Mesenchymal stem cell (in vitro differentiated cells and primary cell): ENCODE measurements around the gene ADARB2.

Source experiments
- DNase-seq: peaks from one replicate; pipeline ENCODE4 v3.0.0-alpha.2; 2013
- H2AFZ ChIP-seq: one replicate; pipeline ENCODE4 v1.6.1; 2013; ENCODE audit warnings: low read depth, mild to moderate bottlenecking, control low read depth, inconsistent platforms, low read length, moderate library complexity
- H2AK5ac ChIP-seq: 2 replicates; pipeline ENCODE4 v1.6.1; 2013; ENCODE audit warnings: low read length, moderate library complexity, mild to moderate bottlenecking, inconsistent platforms; ENCODE audit not compliant: severe bottlenecking
- H2BK120ac ChIP-seq: one replicate; pipeline ENCODE4 v1.6.1; 2013; ENCODE audit warnings: low read depth, mild to moderate bottlenecking, inconsistent platforms, low read length, moderate library complexity
- H2BK12ac ChIP-seq, 2 experiments: one replicate each; pipeline ENCODE4 v1.6.1; 2013; ENCODE audit warnings: inconsistent platforms in 2 of 2, low read length in 2 of 2, mild to moderate bottlenecking in 2 of 2, moderate library complexity in 2 of 2, control low read depth in 1 of 2
- H2BK15ac ChIP-seq: one replicate; pipeline ENCODE4 v1.6.1; 2013; ENCODE audit warnings: mild to moderate bottlenecking, low read depth, inconsistent platforms; ENCODE audit not compliant: poor library complexity, severe bottlenecking
- H2BK5ac ChIP-seq: 2 replicates; pipeline ENCODE4 v1.6.1; 2013; ENCODE audit warnings: low read depth, mild to moderate bottlenecking, low read length, control low read depth, inconsistent platforms; ENCODE audit not compliant: poor library complexity, severe bottlenecking
- H3K14ac ChIP-seq, 2 experiments: one replicate each; pipeline ENCODE4 v1.6.1; 2013; ENCODE audit warnings: inconsistent platforms in 2 of 2, low read length in 2 of 2, control low read depth in 1 of 2, mild to moderate bottlenecking in 1 of 2, moderate library complexity in 1 of 2
- H3K18ac ChIP-seq, 2 experiments: one replicate each; pipeline ENCODE4 v1.6.1; 2013; ENCODE audit warnings: inconsistent platforms in 2 of 2, low read length in 2 of 2, control low read depth in 1 of 2, low read depth in 1 of 2, mild to moderate bottlenecking in 1 of 2
- H3K23ac ChIP-seq, 2 experiments: one replicate each; pipeline ENCODE4 v1.6.1; 2013; ENCODE audit warnings: inconsistent platforms in 2 of 2, low read length in 2 of 2, mild to moderate bottlenecking in 2 of 2, moderate library complexity in 2 of 2, control low read depth in 1 of 2
- H3K27ac ChIP-seq: 2 replicates; pipeline ENCODE4 v1.5.1; 2013; ENCODE audit warnings: mild to moderate bottlenecking, moderate library complexity, low read length, control low read depth, inconsistent platforms; ENCODE audit not compliant: poor library complexity, severe bottlenecking
- H3K27me3 ChIP-seq, 2 experiments: 2 replicates each; pipeline versions ENCODE4 v1.6.1 to v1.7.0; 2013; ENCODE audit warnings: low read length in 2 of 2, mild to moderate bottlenecking in 2 of 2, moderate library complexity in 2 of 2, control low read depth in 1 of 2, inconsistent platforms in 1 of 2; ENCODE audit not compliant: control insufficient read depth in 1 of 2, insufficient read depth in 1 of 2
- H3K36me3 ChIP-seq, 2 experiments: 2 replicates each; pipeline versions ENCODE4 v1.6.1 to v1.7.0; 2013; ENCODE audit warnings: low read length in 2 of 2, control low read depth in 1 of 2, inconsistent platforms in 1 of 2, low read depth in 1 of 2, mild to moderate bottlenecking in 1 of 2; ENCODE audit not compliant: insufficient read depth in 2 of 2, control insufficient read depth in 1 of 2
- H3K4ac ChIP-seq, 2 experiments: one replicate each; pipeline ENCODE4 v1.6.1; 2013; ENCODE audit warnings: inconsistent platforms in 2 of 2, low read length in 2 of 2, mild to moderate bottlenecking in 2 of 2, moderate library complexity in 2 of 2, control low read depth in 1 of 2, low read depth in 1 of 2
- H3K4me1 ChIP-seq: 2 replicates; pipeline ENCODE4 v1.6.1; 2013; ENCODE audit warnings: low read depth, low read length, control low read depth; ENCODE audit not compliant: control insufficient read depth, insufficient read depth
- H3K4me2 ChIP-seq: 2 replicates; pipeline ENCODE4 v1.6.1; 2013; ENCODE audit warnings: low read length, mild to moderate bottlenecking, inconsistent platforms; ENCODE audit not compliant: poor library complexity, severe bottlenecking
- H3K4me3 ChIP-seq, 2 experiments: 2 replicates each; pipeline versions ENCODE4 v1.5.1 to v1.7.0; 2013; ENCODE audit warnings: low read length in 2 of 2, mild to moderate bottlenecking in 2 of 2, control low read depth in 1 of 2, low read depth in 1 of 2; ENCODE audit not compliant: insufficient read depth in 1 of 2
- H3K79me1 ChIP-seq: replicated peaks from 2 replicates; pipeline ENCODE4 v1.6.1; 2013; ENCODE audit warnings: mild to moderate bottlenecking, control low read depth, low read length, inconsistent platforms; ENCODE audit not compliant: poor library complexity, severe bottlenecking
- H3K9ac ChIP-seq: 2 replicates; pipeline ENCODE4 v1.7.0; 2013; ENCODE audit warnings: mild to moderate bottlenecking, low read length, moderate library complexity
- H3K9me3 ChIP-seq: 2 replicates; pipeline ENCODE4 v1.7.0; 2013; ENCODE audit warnings: mild to moderate bottlenecking, low read length; ENCODE audit not compliant: control insufficient read depth
- H4K8ac ChIP-seq: one replicate; pipeline ENCODE4 v1.6.1; 2013; ENCODE audit warnings: inconsistent platforms, mild to moderate bottlenecking, low read length, moderate library complexity
- H4K91ac ChIP-seq: one replicate; pipeline ENCODE4 v1.6.1; 2013; ENCODE audit warnings: mild to moderate bottlenecking, low read length, inconsistent platforms
- WGBS: methylation state at CpG from one replicate; pipeline ENCODE4 v1.1.7; 2013; ENCODE audit warnings: mixed read lengths; 5-methylcytosine and 5-hydroxymethylcytosine counted together

Gene ADARB2

GRCh38 chr10:1401071-1401965 is 336.0 kb downstream of the ADARB2 start:
- no peak overlapping the region for H3K4me2 ChIP-seq
- H2AK5ac ChIP-seq, result no peak overlapping the region
- peaks cover 4% of the 10 kb centered on the region for H3K9me3 ChIP-seq
- no peak overlapping the region for H3K9ac ChIP-seq
- no peak overlapping the region for H3K27ac ChIP-seq
- H3K18ac ChIP-seq, result no peak overlapping the region
- H4K8ac ChIP-seq, result no peak overlapping the region
- DNase-seq, result no peak
- H2BK12ac ChIP-seq, result no peak overlapping the region
- H2AFZ ChIP-seq, result no peak overlapping the region
- H4K91ac ChIP-seq, result no peak overlapping the region
- H2BK15ac ChIP-seq, result no peak overlapping the region
- no peaks in the 10 kb centered on the region for H3K79me1 ChIP-seq
- peaks cover 10% of the 10 kb centered on the region for H3K4me1 ChIP-seq
- 88% methylated on average over 35 of the region's 35 CpGs for WGBS
- H2BK5ac ChIP-seq, result no peak overlapping the region
- H3K4me3 ChIP-seq, result no peak overlapping the region
- H3K27me3 ChIP-seq, result peaks cover 0 to 3% of the 10 kb centered on the region in 2 experiments
- H3K23ac ChIP-seq, result no peak overlapping the region
- H2BK120ac ChIP-seq, result no peak overlapping the region
- no peak overlapping the region for H3K4ac ChIP-seq
- no peaks in the 10 kb centered on the region for H3K36me3 ChIP-seq
- no peak overlapping the region for H3K14ac ChIP-seq

DNA sequence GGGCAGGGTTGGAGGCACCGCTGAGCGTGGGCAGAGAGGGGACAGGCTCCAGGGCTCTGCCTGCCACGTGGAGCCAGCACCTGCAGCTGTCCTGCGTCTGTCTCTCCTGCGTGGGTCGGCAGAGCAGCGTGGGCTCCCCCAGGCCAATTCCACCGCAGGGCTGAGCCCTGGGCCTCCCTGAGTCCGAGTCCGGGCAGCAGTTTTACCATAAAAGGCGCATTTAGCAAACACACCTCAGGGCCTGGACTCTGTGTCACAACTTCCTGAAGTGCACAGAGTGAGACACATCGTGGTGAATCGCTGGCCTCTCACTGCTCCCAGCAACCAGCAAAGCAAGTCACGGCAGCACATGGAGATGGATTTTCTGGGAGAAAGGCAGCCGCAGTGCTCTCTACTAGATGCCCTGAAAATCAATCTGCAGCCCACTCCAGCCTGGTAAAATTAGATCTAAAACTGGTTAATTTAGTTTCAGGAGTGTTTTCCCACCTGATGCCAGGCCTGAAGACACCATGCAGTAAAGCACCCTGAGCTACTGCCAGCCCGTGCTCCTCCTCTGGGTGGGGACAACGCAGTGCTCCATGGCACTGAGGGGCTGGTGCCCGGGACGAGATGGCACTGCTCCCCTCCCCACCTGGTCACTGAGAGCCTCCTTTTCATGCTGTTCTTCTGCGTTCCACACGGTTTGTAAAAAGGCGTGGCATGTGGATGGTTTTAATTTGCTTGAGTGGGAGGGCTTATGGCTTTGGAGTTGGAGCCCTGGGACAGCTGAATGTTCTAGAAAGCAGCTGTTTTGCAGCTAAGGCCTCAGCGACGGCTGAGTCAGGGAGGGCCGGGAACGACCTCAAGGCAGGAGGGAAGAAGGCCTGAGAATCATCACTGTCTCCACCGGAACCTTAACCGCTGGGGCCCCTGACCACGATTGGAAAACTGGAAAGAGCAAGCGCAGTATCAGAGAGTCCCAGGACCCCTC is 336.9 kb downstream of the ADARB2 start:
- Histone ChIP-seq H3K36me3 (no peaks in the 10 kb centered on the region), H3K4me3 (no peak overlapping the region), H4K91ac (no peak overlapping the region), H3K4me2 (no peak overlapping the region), H2BK120ac (no peak overlapping the region), H3K14ac (no peak overlapping the region), H3K9ac (no peak overlapping the region), H3K23ac (no peak overlapping the region), H3K4me1 (peaks cover 10% of the 10 kb centered on the region), H4K8ac (no peak overlapping the region), H2BK15ac (no peak overlapping the region), H3K27me3 (peaks cover 0 to 3% of the 10 kb centered on the region in 2 experiments), H2AFZ (no peak overlapping the region), H3K79me1 (no peaks in the 10 kb centered on the region), H3K27ac (no peak overlapping the region), H3K9me3 (peaks cover 4% of the 10 kb centered on the region), H2AK5ac (no peak overlapping the region), H3K18ac (no peak overlapping the region), H3K4ac (no peak overlapping the region), H2BK12ac (no peak overlapping the region), H2BK5ac (no peak overlapping the region)
- 78% methylated on average over 29 of the region's 30 CpGs for WGBS
- no peak for DNase-seq

GRCh38 chr10:1399431-1400100 is 337.8 kb downstream of the ADARB2 start:
- no peak for DNase-seq
- no peaks in the 10 kb centered on the region for H3K27me3 ChIP-seq
- H3K23ac ChIP-seq, result no peak overlapping the region
- H3K4me2 ChIP-seq, result no peak overlapping the region
- no peaks in the 10 kb centered on the region for H3K36me3 ChIP-seq
- H3K4me1 ChIP-seq, result peaks cover 10% of the 10 kb centered on the region
- no peak overlapping the region for H2AK5ac ChIP-seq
- H3K18ac ChIP-seq, result no peak overlapping the region
- no peak overlapping the region for H4K8ac ChIP-seq
- 62% methylated on average over 11 of the region's 11 CpGs for WGBS
- no peaks in the 10 kb centered on the region for H3K79me1 ChIP-seq
- H2BK5ac ChIP-seq, result no peak overlapping the region
- no peak overlapping the region for H2BK15ac ChIP-seq
- no peak overlapping the region for H2BK12ac ChIP-seq
- H3K4me3 ChIP-seq, result no peak overlapping the region
- H3K4ac ChIP-seq, result no peak overlapping the region
- no peak overlapping the region for H4K91ac ChIP-seq
- no peak overlapping the region for H3K9ac ChIP-seq
- H3K27ac ChIP-seq, result no peak overlapping the region
- H3K9me3 ChIP-seq, result peaks cover 4% of the 10 kb centered on the region
- no peak overlapping the region for H3K14ac ChIP-seq
- H2BK120ac ChIP-seq, result no peak overlapping the region
- no peak overlapping the region for H2AFZ ChIP-seq
